Endothelial cell of umbilical vein (primary cell): ENCODE data around the gene KLK8. TPM values are rescaled to one million over a fixed set of nuclear protein-coding genes. Genes with fewer than 3 reads are reported as not detected.

ENCODE experiments used
- BruUV-seq: library from RNA; stranded (reverse); fragments of 400-500 nt; replicated peaks from 2 replicates; lab custom pipeline; 2021; lab: Mats Ljungman, UMichigan
- CTCF ChIA-PET: fragments of 300-600, 350-600 bp; sonication (Branson Sonifier 250); formaldehyde crosslinking; loops from one replicate; lab custom pipeline; 2021; ENCODE audit warnings: antibody characterized with exemption, inconsistent platforms; lab: Charles Lee
- POLR2A ChIA-PET: fragments of 300-600, 350-600 bp; sonication (Branson Sonifier 250); formaldehyde crosslinking; loops from one replicate; lab custom pipeline; 2021; ENCODE audit warnings: antibody characterized with exemption, inconsistent platforms; lab: Charles Lee
- DNase-seq: peaks from one replicate; pipeline ENCODE4 v3.0.0-alpha.2; 2011; ENCODE audit warnings: low read depth, low spot score
- FAIRE-seq: peaks from 2 replicates; lab custom pipeline; 2011; peaks lifted over from hg19 to GRCh38; lab: Jason Lieb, UNC
- H2AFZ ChIP-seq: 2 replicates; pipeline ENCODE4 v1.6.0; 2012; ENCODE audit warnings: low read depth, low read length, control low read depth, inconsistent platforms
- H3K27ac ChIP-seq: 2 replicates; pipeline ENCODE4 v1.5.1; 2011; ENCODE audit warnings: low read depth, mild to moderate bottlenecking, control low read depth, low read length, moderate library complexity; ENCODE audit not compliant: insufficient read depth
- H3K27me3 ChIP-seq, 2 experiments: 2 replicates each; pipeline versions ENCODE4 v1.6.0 to v1.6.1; 2011; ENCODE audit warnings: low read length in 2 of 2, mixed read lengths in 1 of 2; ENCODE audit not compliant: control insufficient read depth in 2 of 2, insufficient read depth in 2 of 2
- H3K36me3 ChIP-seq, 2 experiments: 2 replicates in 1 of 2; 3 replicates in 1 of 2; pipeline ENCODE4 v1.5.1; 2011; ENCODE audit warnings: low read length in 2 of 2, mild to moderate bottlenecking in 1 of 2, moderate library complexity in 1 of 2; ENCODE audit not compliant: control insufficient read depth in 2 of 2, insufficient read depth in 2 of 2; ENCODE audit errors: extremely low read depth in 1 of 2
- H3K4me1 ChIP-seq: 3 replicates; pipeline ENCODE4 v1.5.1; 2011; ENCODE audit warnings: mild to moderate bottlenecking, low read length; ENCODE audit not compliant: control insufficient read depth, insufficient read depth; ENCODE audit errors: extremely low read depth
- H3K4me2 ChIP-seq: 2 replicates; pipeline ENCODE4 v1.6.1; 2011; ENCODE audit warnings: low read length, control low read depth, mixed read lengths; ENCODE audit not compliant: insufficient read depth
- H3K4me3 ChIP-seq, 3 experiments: fragments of 200-600 bp in 1 of 3; sonication (generic), shearing (Covaris generic) in 1 of 3; replicated peaks in 1 of 3; 2 replicates each; pipeline ENCODE4 v1.5.1; 2011 to 2016; ENCODE audit warnings: control low read depth in 3 of 3, low read length in 3 of 3, mild to moderate bottlenecking in 2 of 3, inconsistent platforms in 1 of 3, low read depth in 1 of 3, moderate library complexity in 1 of 3; ENCODE audit not compliant: insufficient read depth in 1 of 3
- H3K79me2 ChIP-seq: 2 replicates; pipeline ENCODE4 v1.6.0; 2012; ENCODE audit warnings: low read length, inconsistent platforms; ENCODE audit not compliant: control insufficient read depth, insufficient read depth
- H3K9ac ChIP-seq: replicated peaks from 2 replicates; pipeline ENCODE3; 2011; ENCODE audit warnings: low read length, control low read depth; ENCODE audit not compliant: insufficient read depth; ENCODE audit errors: extremely low read depth
- H3K9me1 ChIP-seq: replicated peaks from 3 replicates; pipeline ENCODE4 v1.6.0; 2011; ENCODE audit warnings: mild to moderate bottlenecking, low read length; ENCODE audit not compliant: control insufficient read depth, insufficient read depth; ENCODE audit errors: extremely low read depth
- H3K9me3 ChIP-seq: replicated peaks from 2 replicates; pipeline ENCODE4 v1.5.1; 2012; ENCODE audit warnings: low read length, inconsistent platforms; ENCODE audit not compliant: control insufficient read depth, insufficient read depth
- H4K20me1 ChIP-seq: replicated peaks from 2 replicates; pipeline ENCODE3; 2011; ENCODE audit warnings: mild to moderate bottlenecking, low read length; ENCODE audit not compliant: control insufficient read depth, insufficient read depth; ENCODE audit errors: extremely low read depth
- CTCF ChIP-seq, 2 donors: IDR thresholded peaks; 1 replicate in 1 of 2; 2 replicates in 1 of 2; pipeline ENCODE4 v1.5.1; 2011; ENCODE audit warnings: low read length in 2 of 2, mild to moderate bottlenecking in 2 of 2, moderate library complexity in 2 of 2, control low read depth in 1 of 2, inconsistent platforms in 1 of 2, low read depth in 1 of 2; ENCODE audit not compliant: insufficient read depth in 1 of 2; ENCODE audit errors: extremely low read depth in 1 of 2
- EZH2 ChIP-seq: IDR thresholded peaks from 2 replicates; pipeline ENCODE4 v1.6.1; 2012; ENCODE audit warnings: borderline replicate concordance, low read depth, mild to moderate bottlenecking, moderate library complexity, low read length, inconsistent platforms; ENCODE audit not compliant: severe bottlenecking
- FOS ChIP-seq: IDR thresholded peaks from 2 replicates; pipeline ENCODE4 v1.6.1; 2011; ENCODE audit warnings: mild to moderate bottlenecking, low read length, moderate library complexity, borderline replicate concordance; ENCODE audit not compliant: insufficient read depth
- JUN ChIP-seq: IDR thresholded peaks from 2 replicates; pipeline ENCODE4 v1.6.1; 2011; ENCODE audit warnings: borderline replicate concordance, low read depth; ENCODE audit not compliant: insufficient read length, insufficient read depth
- MAX ChIP-seq: IDR thresholded peaks from 2 replicates; pipeline ENCODE4 v1.6.1; 2011; ENCODE audit not compliant: insufficient read depth, insufficient read length
- MYC ChIP-seq: IDR thresholded peaks from one replicate; pipeline ENCODE4 v1.6.1; 2011; ENCODE audit warnings: mild to moderate bottlenecking, low read depth, low read length
- POLR2A ChIP-seq: IDR thresholded peaks from 2 replicates; pipeline ENCODE4 v1.6.1; 2012; ENCODE audit warnings: low read depth, mild to moderate bottlenecking, control low read depth, low read length
- POLR2AphosphoS5 ChIP-seq: IDR thresholded peaks from 2 replicates; pipeline ENCODE4 v1.6.1; 2012; ENCODE audit warnings: low read depth, mild to moderate bottlenecking, control low read depth, low read length, moderate library complexity; ENCODE audit not compliant: insufficient read depth
- dilution Hi-C: fragments of 300-500 bp; cut with MboI; formaldehyde crosslinking; loops from one replicate; pipeline ENCODE4 v1.15.0; 2019; ENCODE audit warnings: low sequenced_read_pairs; ENCODE audit not compliant: extremely low pct_ligation_motif_present
- intact Hi-C: fragments of 100-400 bp; cut with micrococcal nuclease; formaldehyde crosslinking; loops from one replicate; pipeline ENCODE4 v1.10.0; 2022
- polyA plus RNA-seq, 4 experiments: library from polyadenylated mRNA; depleted of rRNA in 3 of 4; stranded (reverse) in 3 of 4; unstranded in 1 of 4; fragments of >200 nt; gene quantifications; 2 replicates each; pipeline versions ENCODE4 v1.2.1 to v1.2.3, GENCODE V29; 2011 to 2012; ENCODE audit warnings: missing spikeins in 1 of 4
- total RNA-seq: library from RNA; stranded (reverse); gene quantifications from 2 replicates; pipeline ENCODE4 v1.2.3, GENCODE V29; 2021

Gene KLK8
- total and polyA plus RNA-seq, 2 donors (not counting 3 experiments of a cell fraction or from before 2014, with no cell fraction given) = not detected

- H3K4me3 ChIP-seq = no peak overlapping the region
- DNase-seq = no peak
- ChIA-PET POLR2A (no interaction called here), CTCF (no interaction called here)
- BruUV-seq = no TSS peak
- H3K27ac ChIP-seq = no peak overlapping the region
- H2AFZ ChIP-seq = no peak overlapping the region
- no peak overlapping the region for H3K4me2 ChIP-seq
- no peaks in the 10 kb centered on the region for H3K9me1 ChIP-seq
- no peak for FAIRE-seq
- H3K79me2 ChIP-seq = no peaks in the 10 kb centered on the region
- H3K36me3 ChIP-seq = no peaks in the 10 kb centered on the region
- no peaks in the 10 kb centered on the region for H3K9me3 ChIP-seq
- dilution Hi-C loops (no loop called here), intact Hi-C loops (no loop called here)
- no peaks in the 10 kb centered on the region for H4K20me1 ChIP-seq
- H3K4me1 ChIP-seq = no peaks in the 10 kb centered on the region
- H3K27me3 ChIP-seq = no peaks in the 10 kb centered on the region
- H3K9ac ChIP-seq = no peak overlapping the region
- TF ChIP-seq JUN (no peak), FOS (no peak), MAX (no peak), MYC (no peak), EZH2 (no peak), CTCF (IDR thresholded peaks at IDR 0.05; ENCODE audit: extremely low read depth in 1 of 2, insufficient read depth in 1 of 2, low read depth in 1 of 2, low read length in 2 of 2) (no peak), POLR2A (no peak), POLR2AphosphoS5 (no peak)
Measured at GRCh38 chr19:51030631-51031030, 29.2 kb upstream of the KLK8 start.
